Muscle of back (tissue), 11 donors: ENCODE measurements around the gene ZNRF3. TPM values are rescaled to one million over a fixed set of nuclear protein-coding genes. Genes with fewer than 3 reads are reported as not detected.

Experiments
- DNase-seq, 3 donors: peaks; one replicate each; pipeline versions ENCODE4 v3.0.0 to v3.0.0-alpha.2; 2013
- polyA plus RNA-seq, 10 donors: library from polyadenylated mRNA; unstranded; fragments of 120-200 nt; gene quantifications; one replicate each; pipeline ENCODE4 v1.2.1, GENCODE V29; 2013; ENCODE audit not compliant: insufficient read length in 10 of 10

The ZNRF3 gene
- polyA plus RNA-seq, 10 donors, result 7.6 to 11.3 (median 9.0) TPM

GRCh38 chr22:28951969-28952521 is 68.7 kb downstream of the ZNRF3 start:
- peak; percentile 54 to 80 (median 66) for DNase-seq

- peak in 2 of 3 donors; percentile 35 to 53 for DNase-seq
Observed at GRCh38 chr22:28952857-28953256, 69.5 kb downstream of the ZNRF3 start.

- no peak for DNase-seq
Observed at GRCh38 chr22:28953403-28953802, 70.0 kb downstream of the ZNRF3 start.

GRCh38 chr22:28953976-28954880 is 70.9 kb downstream of the ZNRF3 start:
- no peak for DNase-seq

- no peak for DNase-seq
Observed at GRCh38 chr22:28955817-28956216, 72.4 kb downstream of the ZNRF3 start.

GRCh38 chr22:28956506-28956905 is 73.1 kb downstream of the ZNRF3 start:
- no peak for DNase-seq

GRCh38 chr22:28958611-28959010 is 75.2 kb downstream of the ZNRF3 start:
- DNase-seq, result no peak

- DNase-seq, result no peak
Observed at GRCh38 chr22:28962042-28962554, 78.7 kb downstream of the ZNRF3 start.

- DNase-seq, result no peak
Observed at GRCh38 chr22:28963362-28963761, 80.0 kb downstream of the ZNRF3 start.

- no peak for DNase-seq
Observed at GRCh38 chr22:28967163-28967665, 83.8 kb downstream of the ZNRF3 start.

GRCh38 chr22:28967969-28968368 is 84.6 kb downstream of the ZNRF3 start:
- no peak for DNase-seq

GRCh38 chr22:28969401-28970168 is 86.2 kb downstream of the ZNRF3 start:
- DNase-seq, result no peak

- DNase-seq, result no peak
Observed at GRCh38 chr22:28973352-28973751, 90.0 kb downstream of the ZNRF3 start.

- no peak for DNase-seq
Observed at GRCh38 chr22:28977060-28977459, 93.7 kb downstream of the ZNRF3 start.

GRCh38 chr22:28977481-28977971 is 94.2 kb downstream of the ZNRF3 start:
- peak in 1 of 3 donors; percentile 31 for DNase-seq

- DNase-seq, result peak in 1 of 3 donors; percentile 29
Observed at GRCh38 chr22:28978158-28978557, 94.8 kb downstream of the ZNRF3 start.

GRCh38 chr22:28978863-28979796 is 95.8 kb downstream of the ZNRF3 start:
- DNase-seq, result no peak

- no peak for DNase-seq
Observed at GRCh38 chr22:28980326-28980725, 97.0 kb downstream of the ZNRF3 start.

- DNase-seq, result no peak
Observed at GRCh38 chr22:28981818-28982499, 98.6 kb downstream of the ZNRF3 start.

- DNase-seq, result no peak
Observed at GRCh38 chr22:28983190-28983589, 99.8 kb downstream of the ZNRF3 start.
